GM19438 (cell line): ENCODE measurements around the gene TMEM181.
"Not testable (repeated sequence)": the region's sequence is repeated elsewhere in the genome, so short reads cannot be mapped to it uniquely, and the experiment has no call there.

Experiments used
- ATAC-seq: cut with Tn5 transposase; IDR thresholded peaks from one replicate; pipeline ENCODE4 v1.9.1; 2021; ENCODE audit warnings: low read depth; ENCODE audit not compliant: unreplicated experiment

Gene TMEM181

GRCh38 chr6:158653577-158654354 lies 93.9 kb downstream of the TMEM181 start:
- ATAC-seq: peak; percentile 55

GRCh38 chr6:158654498-158654897 lies 94.6 kb downstream of the TMEM181 start:
- ATAC-seq: no peak

- no peak for ATAC-seq
These were observed 95.1 kb downstream of the TMEM181 start for GRCh38 chr6:158654960-158655489.

- no peak for ATAC-seq
These were observed 95.9 kb downstream of the TMEM181 start for GRCh38 chr6:158655569-158656450.

DNA sequence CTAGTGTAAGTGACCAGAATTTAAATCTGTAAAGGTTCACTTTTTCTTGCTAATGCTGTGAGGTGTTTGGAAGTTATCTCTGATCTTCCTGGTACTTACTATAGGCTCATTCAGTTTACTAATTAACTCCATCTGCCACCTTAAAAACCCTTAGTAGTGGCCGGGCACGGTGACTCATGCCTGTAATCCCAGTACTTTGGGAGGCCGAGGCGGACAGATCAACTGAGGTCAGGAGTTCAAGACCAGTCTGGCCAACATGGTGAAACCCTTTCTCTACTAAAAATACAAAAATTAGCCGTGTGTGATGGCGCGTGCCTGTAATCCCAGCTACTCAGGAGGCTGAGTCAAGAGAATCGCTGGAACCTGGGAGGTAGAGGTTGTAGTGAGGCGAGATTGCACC lies 97.1 kb downstream of the TMEM181 start:
- not testable (repeated sequence) for ATAC-seq

DNA sequence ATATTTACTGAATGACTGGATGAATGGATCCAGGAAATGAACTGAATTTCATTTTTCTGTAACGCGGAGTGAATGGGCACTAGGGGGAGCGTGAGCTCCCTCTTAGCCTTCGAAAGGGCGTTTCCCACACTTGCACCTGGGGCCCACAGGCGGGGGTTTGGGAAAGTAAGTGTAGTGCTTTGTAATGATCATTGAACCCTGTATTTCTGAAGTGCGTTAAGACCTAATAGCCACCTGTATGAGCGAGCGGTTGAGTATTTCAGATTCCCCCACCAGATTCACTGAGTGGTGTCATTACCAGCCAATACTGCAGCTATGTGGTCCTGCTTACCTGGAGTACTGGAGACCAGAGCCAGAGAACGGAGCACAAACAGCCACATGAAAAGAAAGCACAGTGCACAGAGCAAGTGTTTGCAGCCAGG lies 100.5 kb downstream of the TMEM181 start:
- no peak for ATAC-seq

DNA sequence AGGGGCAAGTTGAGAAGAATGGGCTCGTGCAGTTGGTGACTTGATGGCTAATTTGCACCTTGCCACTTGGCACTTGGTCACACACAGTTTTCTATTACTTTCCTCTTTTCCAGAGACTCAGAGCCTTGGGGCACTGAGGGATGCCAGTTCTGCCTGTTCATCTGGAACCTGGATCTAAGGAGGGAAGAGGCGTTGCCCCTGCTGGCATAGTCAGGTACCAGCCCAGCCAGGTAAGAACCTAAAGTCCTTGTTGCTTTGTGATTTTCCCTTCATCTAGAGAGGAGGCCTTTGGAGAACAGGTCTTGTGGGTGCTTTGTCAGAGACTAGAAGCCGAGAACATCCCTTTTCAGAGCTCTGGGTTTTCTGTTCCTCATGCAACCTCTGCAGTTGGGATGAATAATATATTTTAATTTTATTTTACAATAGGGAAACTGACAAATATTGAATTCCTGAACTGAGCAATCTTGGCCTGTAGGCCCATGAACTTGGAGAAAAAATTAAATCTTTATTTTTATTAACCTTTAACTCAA lies 101.3 kb downstream of the TMEM181 start:
- no peak for ATAC-seq

DNA sequence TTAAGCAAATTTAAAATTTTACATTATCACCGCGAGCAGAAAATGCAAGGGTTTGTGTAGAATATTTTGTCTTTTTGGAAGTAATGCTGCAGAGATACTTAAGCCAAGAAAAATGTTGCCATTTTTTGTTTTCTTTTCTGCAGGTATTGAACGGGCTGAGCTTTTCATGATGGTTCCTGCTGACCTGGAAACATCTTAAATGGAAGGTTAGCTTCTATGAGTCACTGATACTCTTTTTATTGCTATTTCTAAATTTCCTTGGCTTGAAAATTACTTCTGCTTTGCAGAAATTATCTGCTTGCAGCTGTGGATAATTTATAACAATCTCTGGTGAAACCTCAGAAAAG lies 102.7 kb downstream of the TMEM181 start:
- ATAC-seq: no peak

GRCh38 chr6:158662954-158663624 lies 103.2 kb downstream of the TMEM181 start:
- no peak for ATAC-seq

DNA sequence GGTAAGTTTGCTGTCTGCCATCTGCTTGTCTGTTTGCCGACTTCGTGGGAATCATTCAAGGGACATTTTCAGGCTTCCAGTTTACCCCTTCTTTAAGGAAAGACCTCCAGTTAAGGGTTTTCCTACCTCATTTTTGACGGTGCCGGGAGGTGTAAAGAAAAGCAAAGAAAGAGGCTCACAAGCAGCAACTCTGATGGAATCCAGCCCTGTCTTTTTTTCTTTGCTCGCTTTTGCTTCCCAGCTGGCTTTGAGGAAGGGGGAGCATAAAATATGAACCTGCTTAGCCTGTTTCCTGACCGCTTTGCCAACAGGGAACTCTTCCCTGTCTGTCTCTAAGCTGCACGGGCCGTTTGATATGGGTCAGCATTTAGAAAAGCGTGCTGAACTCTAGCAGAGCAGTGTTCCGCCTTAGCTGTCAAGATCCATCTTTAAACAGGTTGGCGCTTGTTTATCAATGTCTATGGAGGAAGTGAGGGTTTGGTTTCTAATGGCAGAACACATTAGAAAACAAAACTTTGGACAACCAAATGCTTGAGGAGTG lies 103.8 kb downstream of the TMEM181 start:
- no peak for ATAC-seq

DNA sequence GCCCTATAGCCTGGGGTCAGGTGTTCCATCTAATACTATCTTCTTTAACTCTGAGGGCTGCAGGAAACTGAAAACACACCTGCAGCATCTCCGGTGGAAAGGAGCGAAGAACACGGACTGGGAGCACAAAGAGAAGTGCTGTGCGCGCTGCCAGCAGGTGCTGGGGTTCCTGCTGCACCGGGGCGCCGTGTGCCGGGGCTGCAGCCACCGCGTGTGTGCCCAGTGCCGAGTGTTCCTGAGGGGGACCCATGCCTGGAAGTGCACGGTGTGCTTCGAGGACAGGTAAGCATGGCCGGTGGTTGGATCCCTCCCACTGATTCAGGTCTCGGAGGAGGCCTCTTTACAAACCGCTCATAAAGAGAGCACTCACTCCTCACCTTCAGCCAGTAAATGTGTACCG lies 105.4 kb downstream of the TMEM181 start:
- ATAC-seq: no peak

DNA sequence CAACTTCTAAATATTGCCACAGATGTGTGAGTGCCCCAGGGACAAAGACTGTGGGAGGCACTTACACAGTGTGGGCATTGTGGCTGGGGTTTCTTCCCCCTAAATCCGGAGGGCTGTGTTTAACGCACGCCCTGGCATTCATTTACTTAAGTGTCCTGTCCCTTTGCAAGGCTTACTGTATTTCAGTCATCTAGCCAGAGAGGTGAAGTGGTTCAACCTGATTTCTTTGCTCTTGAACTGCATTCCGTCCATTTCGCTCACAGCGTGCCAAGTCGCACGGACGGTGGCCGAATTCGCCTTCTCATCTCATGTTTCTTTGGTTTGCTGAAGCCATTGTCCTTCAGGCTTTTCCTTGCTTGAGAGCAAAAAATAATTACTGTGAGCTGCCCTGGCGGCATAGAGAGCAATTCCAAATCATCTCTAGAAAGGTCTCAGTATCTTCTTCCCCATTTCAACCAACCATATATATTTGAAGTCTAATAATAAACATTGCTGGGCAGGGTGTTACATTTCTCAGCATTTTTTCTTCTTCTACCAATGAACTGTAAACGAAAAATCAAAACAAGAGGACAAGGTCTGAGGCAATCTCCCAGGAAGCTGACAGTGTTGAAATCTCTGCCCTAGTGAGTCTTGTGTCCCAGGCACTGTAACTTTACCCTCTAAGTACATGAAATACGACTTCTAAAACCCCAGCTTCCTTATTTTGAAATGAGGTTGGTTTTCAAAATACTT lies 106.9 kb downstream of the TMEM181 start:
- ATAC-seq: no peak

DNA sequence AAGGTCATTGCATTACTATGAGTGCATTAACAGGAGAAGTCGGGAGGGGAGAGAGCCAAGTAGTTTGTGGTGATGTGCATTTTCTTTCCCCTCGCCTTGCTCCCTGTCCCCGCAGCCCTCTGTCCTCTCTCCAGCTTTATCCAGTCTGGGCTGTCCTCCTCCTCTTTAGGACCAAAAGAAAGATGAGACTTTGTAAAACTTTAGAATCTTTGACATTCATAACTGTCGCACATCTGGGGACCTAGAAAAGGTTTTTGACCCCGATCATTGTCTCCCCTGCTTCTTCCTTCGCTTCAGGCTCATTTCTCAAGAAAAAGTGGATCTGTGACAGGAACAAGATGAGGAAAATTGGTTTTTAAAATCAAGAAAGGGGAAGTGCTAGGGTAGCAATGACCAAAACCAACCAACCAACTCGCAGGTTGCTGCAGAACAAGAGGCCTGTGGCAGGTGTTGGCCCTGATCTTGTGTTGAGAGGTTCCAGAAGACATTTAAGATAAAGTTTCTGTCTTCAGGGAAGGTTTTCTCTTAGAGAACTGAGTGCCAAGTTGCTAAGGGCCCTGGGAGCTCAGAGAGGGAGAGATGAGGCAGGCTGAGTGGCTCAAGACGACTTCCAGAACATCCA lies 107.6 kb downstream of the TMEM181 start:
- ATAC-seq: no peak

- no peak for ATAC-seq
These were observed 108.8 kb downstream of the TMEM181 start for GRCh38 chr6:158668707-158669103.

- ATAC-seq: no peak
These were observed 109.5 kb downstream of the TMEM181 start for GRCh38 chr6:158669145-158670035.

GRCh38 chr6:158672119-158672518 lies 112.2 kb downstream of the TMEM181 start:
- ATAC-seq: not testable (repeated sequence)

GRCh38 chr6:158672726-158673125 lies 112.8 kb downstream of the TMEM181 start:
- ATAC-seq: no peak

GRCh38 chr6:158674342-158675131 lies 114.6 kb downstream of the TMEM181 start:
- ATAC-seq: no peak
